Lower lobe of right lung (tissue), 2 donors: Measurements from ENCODE around the gene FOXE1. TPM values are rescaled to one million over a fixed set of nuclear protein-coding genes. Genes with fewer than 3 reads are reported as not detected.

Experiments
- ATAC-seq, 2 donors: fragments of 200-7000 bp; cut with Tn5 transposase; one replicate each; pipeline ENCODE4 v1.9.1; 2020 to 2022; ENCODE audit warnings: mild to moderate bottlenecking in 2 of 2, moderate library complexity in 2 of 2
- DNase-seq: peaks from one replicate; pipeline ENCODE4 v3.0.0-alpha.2; 2020
- H3K27ac ChIP-seq: fragments of 200-600 bp; one replicate; pipeline ENCODE4 v1.8.0; 2022
- H3K27me3 ChIP-seq: fragments of 200-600 bp; one replicate; pipeline ENCODE4 v1.8.0; 2022; ENCODE audit warnings: low read depth
- H3K36me3 ChIP-seq: fragments of 200-600 bp; one replicate; pipeline ENCODE4 v1.8.0; 2022; ENCODE audit warnings: mild to moderate bottlenecking
- H3K4me1 ChIP-seq: fragments of 200-600 bp; one replicate; pipeline ENCODE4 v1.8.0; 2022
- H3K4me3 ChIP-seq: fragments of 200-600 bp; one replicate; pipeline ENCODE4 v1.8.0; 2022; ENCODE audit warnings: mild to moderate bottlenecking
- H3K9me3 ChIP-seq: fragments of 200-600 bp; one replicate; pipeline ENCODE4 v1.8.0; 2022
- intact Hi-C: fragments of 100-400 bp; cut with DNase I; formaldehyde crosslinking; loops from one replicate; pipeline ENCODE4 v1.11.0; 2022
- total RNA-seq: library from RNA; stranded (reverse); fragmentation: NEBNext Ultra II Directional; extraction: Animal tissue kit (Norgen Biotek cat#: 25700); gene quantifications from one replicate; pipeline ENCODE4 v1.2.1, GENCODE V29; 2021
- TF ChIP-seq, protein P1 (sequence below): fragments of 200-600 bp; IDR thresholded peaks from one replicate; pipeline ENCODE4 v1.8.0; 2022; ENCODE audit warnings: antibody characterized with exemption, mild to moderate bottlenecking
- donor health status: DM: no; HTN: yes; CAD: no; lungs with severe emphysema.

FOXE1 gene
- total RNA-seq, 1 donor from 2014 or later, result not detected

DNA sequence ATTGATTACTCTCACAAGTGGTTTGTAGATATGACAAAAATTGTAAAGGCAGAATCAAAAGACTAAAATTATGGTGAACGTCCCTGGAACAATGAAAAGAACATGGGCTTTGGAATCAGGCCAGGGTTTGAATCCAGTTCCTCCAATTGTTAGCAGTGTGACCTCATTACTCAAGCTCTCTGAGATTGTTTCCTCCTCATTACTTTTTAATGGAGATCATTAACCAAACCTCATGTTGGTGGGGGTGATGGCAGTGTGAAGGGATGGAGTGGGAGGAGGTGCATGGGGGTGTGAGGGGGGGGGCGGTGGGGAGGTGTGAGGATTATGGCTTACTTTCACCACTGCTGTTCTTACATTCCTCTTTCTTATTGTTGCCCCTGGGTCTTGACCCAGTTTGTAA lies 44.1 kb upstream of the FOXE1 start:
- H3K9me3 ChIP-seq, result no peaks in the 10 kb centered on the region
- H3K27ac ChIP-seq, result no peak overlapping the region
- no peaks in the 10 kb centered on the region for H3K36me3 ChIP-seq
- peaks cover 2% of the 10 kb centered on the region for H3K4me1 ChIP-seq
- ATAC-seq (no peak), DNase-seq (no peak)
- intact Hi-C loops, result no loop called here
- no peak overlapping the region for H3K4me3 ChIP-seq
- H3K27me3 ChIP-seq, result peaks cover 6% of the 10 kb centered on the region
- TF ChIP-seq, protein P1, sequence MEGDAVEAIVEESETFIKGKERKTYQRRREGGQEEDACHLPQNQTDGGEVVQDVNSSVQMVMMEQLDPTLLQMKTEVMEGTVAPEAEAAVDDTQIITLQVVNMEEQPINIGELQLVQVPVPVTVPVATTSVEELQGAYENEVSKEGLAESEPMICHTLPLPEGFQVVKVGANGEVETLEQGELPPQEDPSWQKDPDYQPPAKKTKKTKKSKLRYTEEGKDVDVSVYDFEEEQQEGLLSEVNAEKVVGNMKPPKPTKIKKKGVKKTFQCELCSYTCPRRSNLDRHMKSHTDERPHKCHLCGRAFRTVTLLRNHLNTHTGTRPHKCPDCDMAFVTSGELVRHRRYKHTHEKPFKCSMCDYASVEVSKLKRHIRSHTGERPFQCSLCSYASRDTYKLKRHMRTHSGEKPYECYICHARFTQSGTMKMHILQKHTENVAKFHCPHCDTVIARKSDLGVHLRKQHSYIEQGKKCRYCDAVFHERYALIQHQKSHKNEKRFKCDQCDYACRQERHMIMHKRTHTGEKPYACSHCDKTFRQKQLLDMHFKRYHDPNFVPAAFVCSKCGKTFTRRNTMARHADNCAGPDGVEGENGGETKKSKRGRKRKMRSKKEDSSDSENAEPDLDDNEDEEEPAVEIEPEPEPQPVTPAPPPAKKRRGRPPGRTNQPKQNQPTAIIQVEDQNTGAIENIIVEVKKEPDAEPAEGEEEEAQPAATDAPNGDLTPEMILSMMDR, result no peak

DNA sequence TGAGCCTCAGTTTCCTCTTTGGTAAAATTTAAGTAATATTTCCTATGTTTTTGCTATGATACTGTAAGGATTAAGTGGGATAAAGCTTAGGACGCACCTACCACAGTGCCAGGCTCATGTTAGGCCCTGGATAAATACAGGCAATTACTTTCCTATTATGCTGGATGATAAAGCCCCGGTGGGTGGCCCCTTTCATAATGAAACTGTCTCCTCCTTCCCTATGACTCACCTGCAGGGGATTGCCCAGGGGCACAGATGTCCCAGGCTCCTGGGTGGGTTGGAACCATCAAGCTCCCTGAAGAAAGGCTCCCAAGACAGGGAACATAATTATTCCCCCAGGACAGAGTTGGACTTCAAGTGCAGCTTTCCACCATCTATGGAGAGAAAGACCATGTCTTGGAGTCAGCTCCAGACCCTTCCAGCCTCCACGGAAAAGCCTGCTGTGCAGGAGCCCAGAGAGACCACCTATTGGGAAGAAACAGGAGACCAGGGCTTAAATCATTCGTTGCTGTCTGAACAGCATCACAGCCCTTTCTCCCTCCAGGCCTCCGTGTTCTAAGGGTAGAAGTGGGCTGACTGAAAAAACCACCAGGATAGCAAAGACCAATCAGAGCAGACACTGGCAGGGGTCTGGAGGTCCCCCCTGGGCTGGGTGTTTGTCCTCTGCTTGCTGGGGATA lies 43.2 kb upstream of the FOXE1 start:
- H3K4me3 ChIP-seq, result no peak overlapping the region
- DNase-seq, result no peak
- ATAC-seq, result peak in 1 of 2 donors; percentile 28
- H3K36me3 ChIP-seq, result no peaks in the 10 kb centered on the region
- intact Hi-C loops, result no loop called here
- TF ChIP-seq, protein P1, result no peak
- no peaks in the 10 kb centered on the region for H3K9me3 ChIP-seq
- no peaks in the 10 kb centered on the region for H3K4me1 ChIP-seq
- H3K27me3 ChIP-seq, result no peaks in the 10 kb centered on the region
- H3K27ac ChIP-seq, result no peak overlapping the region

DNA sequence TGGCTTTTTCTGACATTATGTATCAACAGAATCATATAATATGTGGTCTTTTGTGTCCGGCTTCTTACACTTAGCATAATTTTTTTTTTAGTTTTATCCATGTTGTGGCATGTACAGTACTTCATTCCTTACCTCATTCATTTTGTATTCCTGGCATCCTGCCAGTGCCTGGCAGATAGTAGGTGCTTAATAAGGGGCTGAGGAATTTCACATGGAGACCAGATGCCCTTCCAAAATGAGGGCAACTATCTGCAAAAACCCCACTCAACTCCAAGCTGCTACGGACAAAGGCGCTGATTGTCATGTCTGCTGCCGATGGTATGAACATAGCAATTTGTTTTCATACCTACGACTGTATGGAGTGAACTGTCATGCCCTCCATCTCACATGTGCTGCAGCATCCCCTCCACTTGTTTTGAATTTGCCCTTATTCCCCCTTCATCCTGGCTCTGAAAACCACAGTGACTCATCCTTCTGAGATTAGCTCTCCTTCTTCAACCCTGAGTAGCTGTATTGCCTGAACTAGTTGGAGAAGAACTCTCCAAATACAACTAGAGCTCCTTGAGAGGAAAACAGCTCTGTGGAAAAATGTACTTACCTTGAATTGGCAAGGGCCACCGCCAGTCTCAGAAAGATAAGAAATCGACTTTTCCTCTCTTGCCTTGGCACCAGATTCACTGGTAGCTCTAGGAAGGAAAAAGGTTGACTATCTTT lies 41.3 kb upstream of the FOXE1 start:
- no peaks in the 10 kb centered on the region for H3K36me3 ChIP-seq
- no peak for DNase-seq
- H3K27ac ChIP-seq, result no peak overlapping the region
- TF ChIP-seq, protein P1, result no peak
- H3K4me1 ChIP-seq, result no peaks in the 10 kb centered on the region
- intact Hi-C loops, result no loop called here
- peak; percentile 88 to 96 for ATAC-seq
- H3K27me3 ChIP-seq, result no peaks in the 10 kb centered on the region
- no peaks in the 10 kb centered on the region for H3K9me3 ChIP-seq
- H3K4me3 ChIP-seq, result no peak overlapping the region

DNA sequence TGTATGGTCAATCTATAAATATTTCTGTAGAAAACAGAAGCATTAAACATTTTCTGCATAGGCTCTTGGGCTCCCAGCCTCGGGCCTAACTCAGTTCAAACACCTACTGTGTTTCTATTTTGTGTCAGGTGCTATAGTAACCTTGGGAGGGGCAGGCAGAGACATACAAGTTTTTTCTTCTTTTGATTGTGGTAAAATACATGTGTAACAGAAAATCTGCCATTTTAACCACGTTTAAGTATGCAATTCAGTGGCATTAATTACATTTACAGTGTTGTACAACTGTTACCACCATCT lies 40.8 kb upstream of the FOXE1 start:
- intact Hi-C loops, result no loop called here
- Histone ChIP-seq H3K36me3 (no peaks in the 10 kb centered on the region), H3K9me3 (no peaks in the 10 kb centered on the region), H3K27me3 (no peaks in the 10 kb centered on the region), H3K27ac (no peak overlapping the region), H3K4me3 (no peak overlapping the region), H3K4me1 (no peaks in the 10 kb centered on the region)
- DNase-seq (no peak), ATAC-seq (peak; percentile 51 to 56)
- TF ChIP-seq, protein P1, result no peak

DNA sequence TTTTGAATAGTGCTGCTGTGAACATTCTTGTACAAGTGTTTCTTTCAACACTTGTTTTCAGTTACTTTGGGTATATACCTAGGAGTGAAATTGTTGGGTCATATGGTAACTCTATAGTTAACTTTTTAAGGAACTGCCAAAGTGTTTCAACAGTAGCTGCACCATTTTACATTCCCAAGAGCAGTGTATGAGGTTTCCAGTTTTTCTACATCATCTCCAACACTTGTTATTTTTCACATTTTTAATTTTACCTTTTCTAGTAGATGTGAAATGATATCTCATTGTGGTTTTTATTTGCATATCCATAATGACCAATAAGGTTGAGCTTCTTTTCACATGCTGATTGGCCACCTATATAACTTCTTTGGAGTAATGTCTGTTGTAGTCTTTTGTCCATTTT lies 40.0 kb upstream of the FOXE1 start:
- Histone ChIP-seq H3K4me3 (no peak overlapping the region), H3K9me3 (no peaks in the 10 kb centered on the region), H3K4me1 (no peaks in the 10 kb centered on the region), H3K36me3 (no peaks in the 10 kb centered on the region), H3K27ac (no peak overlapping the region), H3K27me3 (no peaks in the 10 kb centered on the region)
- no peak for ATAC-seq
- intact Hi-C loops, result no loop called here
- TF ChIP-seq, protein P1, result no peak
- DNase-seq, result no peak
